Left lung (tissue), 10 donors: Measurements from ENCODE around the gene NMU. TPM values are rescaled to one million over a fixed set of nuclear protein-coding genes. Genes with fewer than 3 reads are reported as not detected.

Experiments
- ATAC-seq: fragments of 200-7000 bp; cut with Tn5 transposase; one replicate; pipeline ENCODE4 v1.9.1; 2020; ENCODE audit warnings: moderate library complexity
- DNase-seq, 4 donors: peaks; one replicate each; pipeline ENCODE4 v3.0.0-alpha.2; 2013 to 2020
- H3K27ac ChIP-seq, 2 donors: fragments of 200-600 bp; sonication (generic) in 1 of 2; one replicate each; pipeline versions ENCODE4 v1.5.0 to v1.8.0; 2020 to 2021
- H3K27me3 ChIP-seq, 2 donors: fragments of 200-600 bp; sonication (generic) in 1 of 2; one replicate each; pipeline versions ENCODE4 v1.5.0 to v1.8.0; 2020 to 2021
- H3K36me3 ChIP-seq, 2 donors: fragments of 200-600 bp; sonication (generic) in 1 of 2; one replicate each; pipeline versions ENCODE4 v1.5.0 to v1.8.0; 2020 to 2021
- H3K4me1 ChIP-seq, 2 donors: fragments of 200-600 bp; one replicate each; pipeline ENCODE4 v1.8.0; 2021
- H3K4me3 ChIP-seq, 2 donors: fragments of 200-600 bp; sonication (generic) in 1 of 2; one replicate each; pipeline versions ENCODE4 v1.5.0 to v1.8.0; 2020 to 2021; ENCODE audit warnings: mild to moderate bottlenecking in 1 of 2
- H3K9me3 ChIP-seq, 2 donors: fragments of 200-600 bp; sonication (generic) in 1 of 2; one replicate each; pipeline versions ENCODE4 v1.5.0 to v1.8.0; 2020 to 2021
- CTCF ChIP-seq, 2 donors: fragments of 200-600 bp; sonication (generic) in 1 of 2; IDR thresholded peaks; one replicate each; pipeline versions ENCODE4 v1.5.0 to v1.8.0; 2021; ENCODE audit warnings: antibody characterized with exemption in 2 of 2
- intact Hi-C, 2 donors: fragments of 100-400 bp; cut with DNase I; formaldehyde crosslinking; loops; one replicate each; pipeline versions ENCODE4 v1.11.2 to v1.14.2; 2022
- polyA plus RNA-seq, 6 donors: library from polyadenylated mRNA; unstranded; fragments of 120-200 nt; gene quantifications; one replicate each; pipeline ENCODE4 v1.2.1, GENCODE V29; 2013; ENCODE audit not compliant: insufficient read length in 6 of 6
- total RNA-seq, 2 donors: library from RNA; stranded (reverse); fragmentation: NEBNext Ultra II Directional; extraction: Animal tissue kit (Norgen Biotek cat#: 25700); gene quantifications; one replicate each; pipeline ENCODE4 v1.2.1, GENCODE V29; 2021
- donor health status: DM: no; HTN: yes; CAD: no.
- donor health status: DM: no; HTN: no; CAD: no.

Gene NMU
- total and polyA plus RNA-seq, 8 donors = 0.81 to 36.2 (median 4.7) TPM

GRCh38 chr4:55610381-55610780 lies 25.7 kb downstream of the NMU start:
- H3K4me3 ChIP-seq = no peak overlapping the region
- ATAC-seq = no peak

GRCh38 chr4:55609393-55609866 lies 26.7 kb downstream of the NMU start:
- no peak for TF ChIP-seq CTCF (IDR thresholded peaks at IDR 0.05)
- Histone ChIP-seq H3K4me3 (no peak overlapping the region), H3K36me3 (no peaks in the 10 kb centered on the region), H3K27ac (no peak overlapping the region), H3K9me3 (no peaks in the 10 kb centered on the region), H3K27me3 (no peaks in the 10 kb centered on the region), H3K4me1 (no peaks in the 10 kb centered on the region)
- DNase-seq (no peak), ATAC-seq (peak; percentile 95)
- intact Hi-C loops = no loop called here

More at GRCh38 chr4:55610381-55610780, 25.7 kb downstream of the NMU start:
- H3K27ac ChIP-seq = no peak overlapping the region
- H3K9me3 ChIP-seq = no peaks in the 10 kb centered on the region
- TF ChIP-seq CTCF (IDR thresholded peaks at IDR 0.05) = no peak
- intact Hi-C loops = no loop called here
- no peaks in the 10 kb centered on the region for H3K4me1 ChIP-seq
- DNase-seq = no peak
- no peaks in the 10 kb centered on the region for H3K27me3 ChIP-seq
- no peaks in the 10 kb centered on the region for H3K36me3 ChIP-seq

DNA sequence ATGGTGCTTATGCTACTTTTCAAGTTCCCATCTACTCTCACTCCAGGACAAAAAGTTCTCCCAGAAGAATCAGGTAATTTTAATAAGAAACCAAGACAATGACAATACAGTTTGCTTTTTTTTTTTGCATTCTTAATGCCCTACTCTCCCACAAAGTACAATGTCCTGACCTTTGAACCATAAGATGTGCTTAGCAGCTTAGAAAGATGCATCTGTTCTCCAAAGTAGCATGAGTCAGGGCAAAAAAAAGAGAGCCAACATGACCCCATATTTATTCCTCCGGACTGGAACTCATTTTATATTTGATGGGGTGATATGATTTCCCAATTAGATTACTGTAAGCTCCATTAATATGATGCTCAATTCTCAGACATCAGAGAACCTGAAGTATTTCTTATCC lies 27.5 kb downstream of the NMU start:
- no peak for DNase-seq
- Histone ChIP-seq H3K9me3 (no peaks in the 10 kb centered on the region), H3K4me1 (no peaks in the 10 kb centered on the region), H3K27ac (no peak overlapping the region), H3K27me3 (no peaks in the 10 kb centered on the region), H3K4me3 (no peak overlapping the region), H3K36me3 (no peaks in the 10 kb centered on the region)
- ATAC-seq = no peak
- intact Hi-C loops = no loop called here
- no peak for TF ChIP-seq CTCF (IDR thresholded peaks at IDR 0.05)

DNA sequence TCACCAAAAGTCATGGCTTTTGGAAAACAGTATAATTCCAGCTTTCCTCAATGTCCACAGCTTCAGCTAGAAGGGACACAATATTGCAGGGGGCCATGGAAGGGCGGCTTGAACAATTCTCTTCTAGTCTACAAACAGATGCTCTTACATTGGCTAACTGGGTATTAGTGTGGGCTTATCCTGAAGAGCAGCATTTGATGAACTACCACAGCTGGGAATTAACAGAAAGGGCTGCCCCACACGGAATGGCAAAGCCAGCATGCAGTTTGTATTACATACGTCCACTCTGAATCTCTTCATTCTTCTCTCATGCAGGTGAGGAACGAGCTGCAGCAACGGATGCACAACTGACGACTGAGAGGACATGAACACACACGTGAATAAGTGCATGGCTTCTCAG lies 31.1 kb downstream of the NMU start:
- Histone ChIP-seq H3K4me3 (no peak overlapping the region), H3K9me3 (no peaks in the 10 kb centered on the region), H3K36me3 (no peaks in the 10 kb centered on the region), H3K27me3 (no peaks in the 10 kb centered on the region), H3K4me1 (no peaks in the 10 kb centered on the region), H3K27ac (no peak overlapping the region)
- TF ChIP-seq CTCF (IDR thresholded peaks at IDR 0.05) = no peak
- intact Hi-C loops = no loop called here
- DNase-seq (no peak), ATAC-seq (no peak)

GRCh38 chr4:55600640-55601039 lies 35.5 kb downstream of the NMU start:
- Histone ChIP-seq H3K27me3 (no peaks in the 10 kb centered on the region), H3K9me3 (no peaks in the 10 kb centered on the region), H3K4me1 (no peaks in the 10 kb centered on the region), H3K4me3 (no peak overlapping the region), H3K27ac (no peak overlapping the region), H3K36me3 (no peaks in the 10 kb centered on the region)
- intact Hi-C loops = no loop called here
- DNase-seq (no peak), ATAC-seq (no peak)
- TF ChIP-seq CTCF (IDR thresholded peaks at IDR 0.05) = no peak
